ENCODE measurements around the gene PRMT7.

PRMT7 gene

DNA sequence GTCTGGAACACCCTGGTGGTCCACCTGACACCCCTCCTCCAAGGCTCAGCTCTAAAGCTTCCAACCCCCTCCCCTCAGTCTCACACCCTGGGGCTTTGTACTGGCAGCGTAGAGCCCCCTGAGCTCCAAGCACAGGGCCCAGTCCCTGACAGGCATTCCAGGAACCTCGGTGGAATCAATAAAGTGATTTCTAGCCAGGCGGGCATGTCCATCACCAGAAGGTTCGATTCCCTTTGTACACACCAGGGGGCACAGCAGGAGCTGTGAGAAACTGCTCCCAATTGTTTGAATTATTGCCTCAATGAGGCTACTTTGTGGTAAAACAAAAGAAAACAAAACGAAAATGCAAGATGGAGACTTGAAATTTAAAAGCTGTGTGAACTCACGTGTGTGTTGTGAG, 85.7 kb downstream of the PRMT7 start:
- DNase-seq (ENCODE audit: low spot score), result peak; percentile 12

DNA sequence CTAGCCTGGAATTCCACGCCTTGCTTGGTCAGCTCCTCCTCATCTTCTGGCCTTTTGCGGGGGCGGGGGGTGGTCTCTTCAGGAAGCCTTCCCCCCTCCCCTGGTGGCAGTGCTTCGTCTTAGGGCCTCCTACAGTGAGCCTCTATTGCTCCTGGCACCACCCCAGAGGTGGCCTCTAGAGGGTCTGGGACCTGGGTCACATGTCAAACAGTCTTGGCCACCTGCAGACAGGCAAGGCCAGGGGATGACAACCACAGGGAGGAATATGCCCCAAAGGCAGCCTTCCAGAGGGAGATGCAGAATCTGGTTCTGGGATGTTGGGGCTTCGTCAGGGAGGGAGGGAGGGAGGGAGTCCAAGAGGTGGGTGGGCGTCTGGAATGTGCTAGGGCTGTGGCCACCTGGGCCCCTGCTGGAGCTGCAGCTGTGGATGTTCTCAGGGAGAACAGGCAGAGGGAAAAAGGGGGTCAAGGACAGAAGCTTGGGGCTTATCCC, 86.9 kb downstream of the PRMT7 start:
- no peak for DNase-seq (ENCODE audit: low spot score)

DNA sequence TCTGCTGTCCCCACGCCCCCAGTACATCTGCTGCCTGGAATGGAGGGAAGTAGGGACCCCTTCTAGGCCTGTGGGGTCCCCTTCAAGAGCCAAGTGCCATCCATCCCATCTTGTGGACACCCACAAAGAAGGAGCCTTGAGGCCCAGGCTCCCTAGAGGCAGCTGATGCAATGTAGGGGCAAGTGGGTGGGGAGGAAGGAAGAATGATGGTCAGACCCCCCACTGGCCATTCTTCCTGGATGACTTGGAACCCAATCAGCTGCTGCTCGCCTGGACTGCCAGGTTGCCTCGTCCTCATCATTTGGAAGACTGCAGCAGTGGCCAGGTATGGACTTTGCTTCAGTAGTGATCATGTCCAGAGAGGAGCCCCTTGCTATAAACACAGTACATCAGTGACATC, 88.6 kb downstream of the PRMT7 start:
- DNase-seq (ENCODE audit: low spot score), result no peak

DNA sequence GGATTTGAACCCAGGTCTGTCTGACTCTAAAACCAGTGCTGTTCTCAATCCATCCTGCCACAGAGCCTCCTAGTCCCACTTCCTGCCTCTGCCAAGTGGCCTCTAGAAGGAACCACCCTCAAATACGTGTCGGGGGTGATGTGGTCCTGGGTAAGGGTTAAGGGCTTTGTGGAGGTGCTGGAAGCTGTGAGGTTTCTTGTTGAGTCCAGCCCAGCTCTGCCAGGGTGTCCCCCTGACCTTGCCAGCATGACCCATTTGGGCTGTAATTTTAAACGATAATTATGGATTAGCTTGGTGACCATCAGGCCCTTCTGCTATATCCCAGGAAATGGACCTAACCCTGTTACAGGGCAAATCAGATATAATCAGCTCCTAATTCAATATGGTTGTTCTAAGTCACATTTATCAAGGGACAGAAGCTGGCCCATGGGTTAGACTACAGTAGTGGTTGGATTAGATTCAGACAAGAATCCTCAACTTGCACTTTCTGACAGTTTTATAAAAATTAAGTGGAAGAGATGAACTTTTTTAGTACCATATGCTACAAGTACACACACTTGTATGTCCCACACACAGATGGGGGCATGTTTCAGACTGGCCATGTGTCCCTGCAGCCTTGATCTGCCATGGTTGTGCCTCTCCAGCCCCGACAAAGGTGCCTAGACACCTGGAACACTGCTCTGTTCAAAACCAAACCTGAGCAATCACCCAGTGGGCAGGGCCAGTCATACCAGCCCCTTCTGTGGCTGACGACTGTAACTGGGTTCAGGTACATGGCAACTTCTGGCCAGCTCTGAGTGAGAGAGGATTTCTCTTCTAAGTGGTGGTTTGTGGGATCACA, 89.5 kb downstream of the PRMT7 start:
- DNase-seq (ENCODE audit: low spot score), result no peak

DNA sequence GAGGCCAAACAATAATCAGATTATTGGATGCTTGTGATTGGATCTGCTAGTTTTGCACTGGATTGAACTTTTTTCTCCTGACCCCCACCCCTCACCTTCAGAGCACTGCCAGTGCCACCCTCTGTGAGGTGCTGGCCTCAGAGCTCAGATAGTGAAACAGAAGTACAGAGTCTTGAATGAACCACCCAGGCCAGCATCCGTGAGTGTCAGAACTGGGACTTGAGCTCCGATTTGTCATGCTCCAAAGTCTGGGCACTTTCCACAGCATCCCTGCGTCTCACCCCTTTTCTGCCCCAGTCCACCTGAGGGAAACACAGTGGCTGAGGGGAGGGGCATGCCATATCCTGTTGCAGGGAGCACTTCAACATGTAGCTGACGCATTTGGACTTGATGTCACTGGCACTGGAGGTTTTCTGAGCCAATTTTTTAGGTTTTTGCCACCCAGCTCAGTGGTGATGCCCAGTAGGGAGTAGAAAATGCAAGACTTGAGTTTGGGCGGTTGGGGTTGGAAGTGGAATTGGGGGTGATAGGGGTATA, 90.2 kb downstream of the PRMT7 start:
- DNase-seq (ENCODE audit: low spot score), result no peak

DNA sequence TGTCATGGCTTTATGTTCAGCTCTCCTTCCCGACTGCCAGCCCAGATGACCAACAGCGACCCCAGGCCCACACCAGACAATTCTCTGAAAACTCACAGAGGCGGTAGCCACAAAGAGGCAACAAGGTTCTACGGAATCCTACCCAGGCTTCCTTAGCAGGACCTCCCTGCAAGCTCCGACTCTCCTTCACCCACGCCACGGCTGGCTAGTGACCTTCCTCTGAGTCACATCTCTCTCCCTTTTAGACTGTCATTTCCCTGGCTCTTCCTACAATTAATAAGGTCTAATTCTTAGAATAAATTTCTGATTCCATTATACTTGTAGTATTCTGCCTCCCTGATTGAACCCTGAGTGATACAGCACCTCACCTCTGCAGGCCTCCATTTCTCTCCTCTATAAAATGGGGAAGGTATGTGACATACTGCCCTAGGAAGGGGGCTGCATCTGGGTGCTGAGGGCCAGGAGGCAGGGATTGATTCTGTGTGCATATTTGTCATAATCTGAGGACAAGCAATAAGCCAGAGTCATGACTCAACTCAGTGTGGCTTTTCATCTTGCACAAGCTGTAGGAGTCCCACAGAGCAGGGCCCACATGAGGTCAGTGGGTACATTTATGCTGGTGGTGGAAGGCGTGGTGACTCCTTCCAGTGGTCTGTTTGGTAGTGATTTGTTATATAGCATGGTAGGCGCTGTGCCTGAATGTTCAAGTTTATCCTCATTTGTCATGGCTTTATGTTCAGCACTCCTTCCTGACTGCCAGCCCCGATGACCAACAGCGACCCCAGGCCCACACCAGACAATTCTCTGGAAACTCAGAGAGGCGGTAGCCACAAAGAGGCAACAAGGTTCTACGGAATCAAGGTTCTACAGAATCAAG, 91.3 kb downstream of the PRMT7 start:
- DNase-seq (ENCODE audit: low spot score), result no peak

DNA sequence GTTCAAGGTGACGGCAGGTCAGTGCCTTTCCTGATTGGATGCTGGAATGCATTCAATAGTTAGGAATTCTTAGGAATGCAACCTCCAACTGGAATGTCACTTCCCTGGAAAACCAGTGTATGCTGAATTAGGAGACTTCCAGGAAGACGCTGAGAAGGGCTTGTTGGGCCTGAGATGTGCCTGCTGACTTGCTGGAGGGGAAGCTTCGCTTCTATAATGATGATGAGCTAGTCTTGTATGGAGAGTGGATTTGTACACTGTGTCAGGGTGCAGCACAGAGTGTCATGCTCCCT, 91.9 kb downstream of the PRMT7 start:
- no peak for DNase-seq (ENCODE audit: low spot score)

DNA sequence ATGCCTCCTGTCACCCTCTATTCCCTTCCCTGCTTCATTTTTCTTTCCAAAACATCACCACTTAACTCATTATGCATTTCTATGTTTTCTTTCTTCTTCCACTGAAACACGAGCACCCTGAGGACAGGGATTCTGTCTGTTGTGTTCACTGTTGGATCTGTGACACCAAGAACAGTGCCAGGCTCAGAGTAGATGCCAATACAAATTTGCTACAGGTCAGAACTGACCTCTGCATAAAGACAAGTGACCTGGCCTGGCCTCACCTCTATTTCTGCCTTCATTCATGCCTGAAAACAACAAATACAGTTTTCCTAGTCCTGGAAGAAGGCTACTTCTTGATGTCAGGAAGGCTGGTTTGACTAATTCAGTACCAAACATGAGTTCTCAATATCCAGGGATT, 92.4 kb downstream of the PRMT7 start:
- no peak for DNase-seq (ENCODE audit: low spot score)

DNA sequence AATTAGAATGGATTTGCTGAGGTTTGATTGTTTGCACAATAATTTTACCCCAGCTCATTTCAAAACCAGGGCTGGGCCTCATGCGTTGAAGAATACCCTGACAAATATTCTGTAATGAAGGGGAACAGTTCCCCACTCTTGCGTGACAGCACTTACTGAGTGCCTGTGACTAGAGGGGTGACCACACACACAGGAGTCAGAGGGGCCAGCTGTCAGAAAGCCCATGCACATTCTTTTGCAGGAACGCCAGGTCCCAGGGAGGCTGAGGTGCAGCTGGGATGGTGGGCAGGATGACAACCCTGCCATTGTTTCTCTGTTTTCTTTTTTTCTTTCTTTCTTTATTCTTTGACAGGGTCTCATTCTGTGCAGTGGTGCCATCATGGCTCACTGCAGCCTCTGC, 92.9 kb downstream of the PRMT7 start:
- DNase-seq (ENCODE audit: low spot score), result no peak

DNA sequence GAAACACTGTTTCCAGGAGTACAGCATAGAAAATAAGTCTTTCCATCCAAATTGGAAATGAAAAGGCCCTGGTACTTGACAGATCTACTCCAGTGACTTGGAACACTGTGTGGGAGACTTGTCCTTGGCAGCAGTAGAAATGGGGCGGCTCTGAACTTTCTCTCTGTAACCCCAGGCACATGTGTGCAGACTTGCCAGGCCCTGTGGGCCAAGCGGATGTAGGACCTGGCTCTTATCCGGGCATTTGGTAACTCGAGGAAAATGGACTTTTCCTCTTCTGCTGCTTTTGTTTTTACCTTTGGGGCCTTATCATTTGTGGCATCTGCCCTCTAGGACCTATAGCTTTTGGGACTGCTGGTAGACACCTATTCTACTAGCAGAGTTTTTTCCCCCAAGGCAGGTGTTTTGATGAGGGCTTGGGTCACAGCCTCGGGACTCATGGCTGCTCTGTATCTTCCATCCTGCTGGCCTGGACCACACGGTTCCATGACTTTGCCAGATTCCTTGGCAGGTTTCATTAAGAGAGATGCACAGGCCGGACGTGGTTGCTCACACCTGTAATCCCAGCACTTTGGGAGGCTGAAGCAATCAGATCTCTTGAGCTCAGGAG, 94.0 kb downstream of the PRMT7 start:
- DNase-seq (ENCODE audit: low spot score), result no peak

DNA sequence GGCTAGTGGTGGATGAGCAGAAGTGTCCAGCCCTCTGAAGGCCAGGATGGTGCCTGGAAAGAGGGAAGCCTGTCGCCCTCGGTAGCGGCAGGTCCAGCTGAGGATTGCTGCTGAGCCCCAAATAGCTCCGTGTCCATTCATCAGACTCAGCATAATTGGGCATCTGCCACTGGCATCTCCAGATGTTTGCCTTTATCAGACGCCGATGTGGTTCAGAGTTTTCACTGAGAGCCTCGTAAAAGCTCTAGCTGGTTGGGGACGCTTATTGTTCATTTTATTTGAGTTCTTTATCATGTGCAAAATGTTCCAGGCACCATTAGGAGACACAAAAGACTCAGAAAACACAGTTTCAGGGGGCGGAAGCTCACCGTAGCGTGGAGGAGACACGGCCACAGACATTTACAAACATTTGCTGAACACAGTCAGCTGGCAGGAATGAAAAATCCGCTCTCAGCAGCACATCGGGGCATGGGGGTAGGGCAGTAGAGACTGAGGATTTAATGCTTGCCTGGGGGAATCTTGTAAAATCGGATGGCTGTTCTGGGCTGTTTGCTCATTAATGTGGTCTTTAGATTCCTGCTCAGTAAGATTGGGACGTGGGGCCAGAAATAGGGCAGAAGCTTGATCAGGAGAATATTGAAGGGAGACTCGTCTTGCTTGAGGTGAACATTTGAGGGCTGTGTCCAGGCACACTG, 95.8 kb downstream of the PRMT7 start:
- DNase-seq (ENCODE audit: low spot score), result no peak

Data from COLO829 (cell line).